Natural killer cell (primary cell): ENCODE measurements around the gene LANCL3. TPM values are rescaled to one million over a fixed set of nuclear protein-coding genes. Genes with fewer than 3 reads are reported as not detected.

Source experiments
- ATAC-seq, 3 donors: fragments of 150-1000 bp in 2 of 3; fragments of 200-7000 bp in 1 of 3; cut with Tn5 transposase; 1 replicate in 1 of 3; 2 replicates in 2 of 3; pipeline ENCODE4 v1.10.0; 2021; ENCODE audit warnings: mild to moderate bottlenecking in 2 of 3, moderate library complexity in 2 of 3
- DNase-seq, 2 donors: peaks; one replicate each; pipeline versions ENCODE4 v3.0.0 to v3.0.0-alpha.2; 2013 to 2021; ENCODE audit warnings: mixed read lengths in 1 of 2
- H3K27ac ChIP-seq: one replicate; pipeline ENCODE4 v1.5.1; 2013; ENCODE audit warnings: mild to moderate bottlenecking, low read length
- H3K27me3 ChIP-seq: one replicate; pipeline ENCODE4 v1.6.1; 2013; ENCODE audit warnings: low read length; ENCODE audit not compliant: control insufficient read depth, insufficient read depth
- H3K36me3 ChIP-seq: one replicate; pipeline ENCODE4 v1.6.1; 2013; ENCODE audit warnings: low read length; ENCODE audit not compliant: control insufficient read depth, insufficient read depth
- H3K4me1 ChIP-seq: one replicate; pipeline ENCODE4 v1.6.1; 2013; ENCODE audit warnings: low read length; ENCODE audit not compliant: control insufficient read depth, insufficient read depth
- H3K4me3 ChIP-seq: one replicate; pipeline ENCODE4 v1.5.1; 2013; ENCODE audit warnings: low read length
- H3K9me3 ChIP-seq: one replicate; pipeline ENCODE4 v1.6.1; 2013; ENCODE audit warnings: low read length; ENCODE audit not compliant: control insufficient read depth, insufficient read depth
- H3K27ac Mint-ChIP-seq, 2 donors: one replicate each; pipeline ENCODE4 v1.8.0; 2022; ENCODE audit warnings: mild to moderate bottlenecking in 2 of 2, mixed read lengths in 2 of 2, moderate library complexity in 1 of 2
- H3K27me3 Mint-ChIP-seq, 2 donors: one replicate each; pipeline ENCODE4 v1.8.0; 2022; ENCODE audit warnings: low read depth in 2 of 2, mixed read lengths in 2 of 2
- H3K36me3 Mint-ChIP-seq: one replicate; pipeline ENCODE4 v1.8.0; 2022; ENCODE audit warnings: mixed read lengths
- H3K4me1 Mint-ChIP-seq, 2 donors: one replicate each; pipeline ENCODE4 v1.8.0; 2022; ENCODE audit warnings: mixed read lengths in 2 of 2
- H3K4me3 Mint-ChIP-seq: one replicate; pipeline ENCODE4 v1.8.0; 2022; ENCODE audit warnings: mild to moderate bottlenecking, moderate library complexity, mixed read lengths
- H3K9me3 Mint-ChIP-seq, 2 donors: one replicate each; pipeline ENCODE4 v1.8.0; 2022; ENCODE audit warnings: mixed read lengths in 2 of 2
- CTCF ChIP-seq: fragments of 200-600 bp; IDR thresholded peaks from one replicate; pipeline ENCODE4 v1.8.0; 2022; ENCODE audit warnings: antibody characterized with exemption
- WGBS: methylation state at CpG from one replicate; pipeline ENCODE4 v1.1.7; 2013; ENCODE audit warnings: missing lambda C conversion rate; ENCODE audit not compliant: insufficient coverage; 5-methylcytosine and 5-hydroxymethylcytosine counted together
- intact Hi-C: fragments of 100-400 bp; cut with micrococcal nuclease; formaldehyde crosslinking; loops from one replicate; pipeline ENCODE4 v1.14.2; 2022
- total RNA-seq, 4 donors: library from RNA; stranded (reverse); fragments of 120-200 nt in 1 of 4; gene quantifications; one replicate each; pipeline versions ENCODE4 v1.2.3 to v1.2.4, GENCODE V29; 2013 to 2022

Gene LANCL3
- total RNA-seq, 3 donors from 2014 or later (not counting 1 experiment from before 2014, with no cell fraction given), result 2.0 to 2.7 (median 2.6) TPM

- Mint-ChIP-seq H3K9me3 (no peaks in the 10 kb centered on the region), H3K36me3 (no peaks in the 10 kb centered on the region), H3K4me1 (no peaks in the 10 kb centered on the region), H3K27ac (no peak overlapping the region), H3K27me3 (no peaks in the 10 kb centered on the region), H3K4me3 (no peak overlapping the region)
- no peak overlapping the region for H3K4me3 ChIP-seq
- no peaks in the 10 kb centered on the region for H3K36me3 ChIP-seq
- no peak overlapping the region for H3K27ac ChIP-seq
- no peak for TF ChIP-seq CTCF
- H3K9me3 ChIP-seq, result no peaks in the 10 kb centered on the region
- H3K4me1 ChIP-seq, result no peaks in the 10 kb centered on the region
- intact Hi-C loops, result no loop called here
- no peaks in the 10 kb centered on the region for H3K27me3 ChIP-seq
- WGBS, result 86% methylated on average over 1 of the region's 1 CpG
- ATAC-seq (no peak), DNase-seq (no peak)
Observed at GRCh38 chrX:37659047-37659446, 87.6 kb downstream of the LANCL3 start.

GRCh38 chrX:37662181-37662580 lies 90.7 kb downstream of the LANCL3 start:
- H3K4me1 Mint-ChIP-seq, result no peaks in the 10 kb centered on the region

GRCh38 chrX:37666516-37666915 lies 95.1 kb downstream of the LANCL3 start:
- Histone ChIP-seq H3K27me3 (no peaks in the 10 kb centered on the region), H3K27ac (no peak overlapping the region), H3K4me3 (no peak overlapping the region), H3K4me1 (no peaks in the 10 kb centered on the region), H3K9me3 (no peaks in the 10 kb centered on the region), H3K36me3 (no peaks in the 10 kb centered on the region)
- no peak for DNase-seq
- Mint-ChIP-seq H3K27ac (no peak overlapping the region), H3K9me3 (no peaks in the 10 kb centered on the region), H3K27me3 (no peaks in the 10 kb centered on the region), H3K4me1 (no peaks in the 10 kb centered on the region), H3K36me3 (no peaks in the 10 kb centered on the region), H3K4me3 (no peak overlapping the region)
- no peak for ATAC-seq
- no peak for TF ChIP-seq CTCF
- intact Hi-C loops, result no loop called here

More at GRCh38 chrX:37662181-37662580, 90.7 kb downstream of the LANCL3 start:
- Mint-ChIP-seq H3K9me3 (no peaks in the 10 kb centered on the region), H3K27ac (no peak overlapping the region), H3K4me3 (no peak overlapping the region), H3K36me3 (no peaks in the 10 kb centered on the region), H3K27me3 (no peaks in the 10 kb centered on the region)
- no peaks in the 10 kb centered on the region for H3K36me3 ChIP-seq
- ATAC-seq, result peak in 1 of 3 donors; percentile 41
- H3K27ac ChIP-seq, result no peak overlapping the region
- no peak for DNase-seq
- H3K27me3 ChIP-seq, result no peaks in the 10 kb centered on the region
- intact Hi-C loops, result no loop called here
- no peaks in the 10 kb centered on the region for H3K9me3 ChIP-seq
- 83% methylated on average over 4 of the region's 4 CpGs for WGBS
- H3K4me3 ChIP-seq, result no peak overlapping the region
- H3K4me1 ChIP-seq, result no peaks in the 10 kb centered on the region
- TF ChIP-seq CTCF, result no peak

GRCh38 chrX:37667141-37667540 lies 95.7 kb downstream of the LANCL3 start:
- 96% methylated on average over 3 of the region's 6 CpGs for WGBS
- no peak overlapping the region for H3K27ac Mint-ChIP-seq
- no peaks in the 10 kb centered on the region for H3K4me1 ChIP-seq
- no peaks in the 10 kb centered on the region for H3K9me3 Mint-ChIP-seq
- H3K9me3 ChIP-seq, result no peaks in the 10 kb centered on the region
- TF ChIP-seq CTCF, result no peak
- no peak overlapping the region for H3K4me3 Mint-ChIP-seq
- H3K27me3 ChIP-seq, result no peaks in the 10 kb centered on the region
- no peak for DNase-seq
- H3K4me1 Mint-ChIP-seq, result no peaks in the 10 kb centered on the region
- intact Hi-C loops, result no loop called here
- ATAC-seq, result no peak
- no peak overlapping the region for H3K4me3 ChIP-seq
- H3K36me3 Mint-ChIP-seq, result no peaks in the 10 kb centered on the region
- no peaks in the 10 kb centered on the region for H3K36me3 ChIP-seq
- H3K27ac ChIP-seq, result no peak overlapping the region
- H3K27me3 Mint-ChIP-seq, result no peaks in the 10 kb centered on the region
